Effector memory CD4-positive, alpha-beta T cell (primary cell): ENCODE data around the gene MYCN.
"Not testable (repeated sequence)": the region's sequence is repeated elsewhere in the genome, so short reads cannot be mapped to it uniquely, and the experiment has no call there.

Experiments used
- DNase-seq, 3 donors: peaks; one replicate each; pipeline ENCODE4 v3.0.0-alpha.2; 2020
- H3K27ac ChIP-seq: 2 replicates; pipeline ENCODE4 v1.7.0; 2013; ENCODE audit warnings: mild to moderate bottlenecking, low read length, moderate library complexity; ENCODE audit not compliant: insufficient read depth, poor library complexity, severe bottlenecking
- H3K27me3 ChIP-seq: replicated peaks from 2 replicates; pipeline ENCODE4 v1.7.0; 2013; ENCODE audit warnings: mild to moderate bottlenecking, low read length; ENCODE audit not compliant: insufficient read depth, control insufficient read depth, poor library complexity, severe bottlenecking
- H3K36me3 ChIP-seq: 2 replicates; pipeline ENCODE4 v1.7.0; 2013; ENCODE audit warnings: mild to moderate bottlenecking, low read length, moderate library complexity; ENCODE audit not compliant: control insufficient read depth, insufficient read depth
- H3K4me1 ChIP-seq: 2 replicates; pipeline ENCODE4 v1.7.0; 2013; ENCODE audit warnings: low read length, mild to moderate bottlenecking; ENCODE audit not compliant: control insufficient read depth, insufficient read depth, poor library complexity, severe bottlenecking
- H3K4me3 ChIP-seq: 2 replicates; pipeline ENCODE4 v1.7.0; 2013; ENCODE audit warnings: low read length, low read depth, mild to moderate bottlenecking; ENCODE audit not compliant: insufficient read depth, poor library complexity, severe bottlenecking
- H3K9me3 ChIP-seq: 2 replicates; pipeline ENCODE4 v1.7.0; 2013; ENCODE audit warnings: mild to moderate bottlenecking, low read length, moderate library complexity; ENCODE audit not compliant: control insufficient read depth

Gene MYCN

DNA sequence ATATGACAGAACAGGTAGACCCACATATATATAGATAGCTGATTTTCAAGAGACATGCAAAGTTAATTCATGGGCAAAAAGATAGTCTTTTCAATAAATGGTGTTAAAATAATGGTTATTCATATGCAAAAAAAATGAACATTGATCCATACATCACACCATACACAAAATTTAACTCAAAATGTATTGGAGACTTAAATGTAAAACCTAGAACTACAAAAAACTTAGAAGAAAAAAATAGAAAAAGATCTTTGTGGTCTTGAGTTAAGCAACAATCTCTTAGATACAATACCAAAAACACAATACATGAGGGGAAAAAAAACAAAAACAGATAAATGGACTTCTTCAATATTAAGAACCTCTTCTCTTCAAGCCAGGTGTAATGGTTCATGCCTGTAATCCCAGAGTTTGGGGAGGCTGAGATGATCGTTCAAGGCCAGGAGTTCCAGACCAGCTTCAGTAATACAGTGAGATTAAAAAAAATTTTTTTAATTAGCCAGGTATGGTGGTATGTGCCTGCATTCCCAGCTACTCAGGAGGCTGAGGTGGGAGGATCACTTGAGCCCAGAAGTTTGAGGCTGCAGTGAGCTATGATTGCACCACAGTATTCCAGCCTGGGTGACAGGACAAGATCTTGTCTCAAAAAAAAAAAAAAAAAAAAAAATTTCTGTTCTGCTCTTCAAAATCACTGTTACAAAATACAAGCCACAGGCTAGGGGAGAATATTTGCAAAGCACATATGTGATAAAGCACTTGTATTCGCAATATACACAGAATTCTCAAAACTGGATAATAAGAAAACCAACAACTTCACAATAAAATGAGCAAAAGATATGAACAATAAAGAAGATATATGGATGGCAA lies 32.7 kb upstream of the MYCN start:
- Histone ChIP-seq H3K4me3 (no peak overlapping the region), H3K9me3 (no peaks in the 10 kb centered on the region), H3K4me1 (no peaks in the 10 kb centered on the region), H3K27ac (no peak overlapping the region), H3K27me3 (no peaks in the 10 kb centered on the region), H3K36me3 (no peaks in the 10 kb centered on the region)
- no peak for DNase-seq

DNA sequence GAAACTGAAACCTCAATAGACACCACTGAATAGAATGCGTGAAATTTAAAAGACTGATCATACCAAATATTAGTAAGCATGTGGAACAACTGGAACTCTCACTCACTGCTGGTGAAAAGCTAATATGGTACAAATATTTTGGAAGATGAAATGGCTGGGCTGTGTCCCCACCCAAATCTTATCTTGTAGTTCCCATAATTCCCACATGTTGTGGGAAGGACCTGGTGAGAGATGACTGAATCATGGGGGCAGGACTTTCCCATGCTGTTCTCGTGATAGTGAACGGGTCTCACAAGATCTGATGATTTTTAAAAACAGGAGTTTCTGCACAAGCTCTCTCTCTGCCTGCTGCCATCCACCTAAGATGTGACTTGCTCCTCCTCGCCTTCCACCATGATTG lies 32.0 kb upstream of the MYCN start:
- H3K36me3 ChIP-seq = no peaks in the 10 kb centered on the region
- H3K27ac ChIP-seq = no peak overlapping the region
- DNase-seq = no peak
- no peaks in the 10 kb centered on the region for H3K27me3 ChIP-seq
- H3K4me1 ChIP-seq = no peaks in the 10 kb centered on the region
- no peak overlapping the region for H3K4me3 ChIP-seq
- H3K9me3 ChIP-seq = no peaks in the 10 kb centered on the region

DNA sequence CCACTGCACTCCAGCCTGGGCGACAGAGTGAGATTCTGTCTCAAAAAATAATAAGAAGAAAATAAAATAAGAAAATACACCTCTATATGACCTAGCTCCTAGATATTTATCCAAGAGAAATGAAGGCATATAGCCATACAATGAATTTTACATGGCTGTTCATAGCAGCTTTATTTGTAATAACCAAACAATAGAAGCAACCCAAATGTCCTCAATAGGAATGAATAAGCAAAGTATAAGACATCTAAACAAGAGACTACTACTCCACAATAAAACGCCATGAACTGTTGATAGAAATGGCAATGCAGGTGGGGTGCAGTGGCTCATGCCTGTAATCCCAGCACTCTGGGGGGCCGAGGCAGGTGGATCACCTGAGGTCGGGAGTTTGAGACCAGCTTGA lies 31.2 kb upstream of the MYCN start:
- no peak for DNase-seq
- Histone ChIP-seq H3K27ac (no peak overlapping the region), H3K27me3 (no peaks in the 10 kb centered on the region), H3K4me3 (no peak overlapping the region), H3K9me3 (no peaks in the 10 kb centered on the region), H3K36me3 (no peaks in the 10 kb centered on the region), H3K4me1 (no peaks in the 10 kb centered on the region)

GRCh38 chr2:15909736-15910135 lies 30.6 kb upstream of the MYCN start:
- Histone ChIP-seq H3K4me1 (no peaks in the 10 kb centered on the region), H3K36me3 (no peaks in the 10 kb centered on the region), H3K27me3 (no peaks in the 10 kb centered on the region), H3K27ac (no peak overlapping the region), H3K4me3 (no peak overlapping the region), H3K9me3 (no peaks in the 10 kb centered on the region)
- no peak for DNase-seq

GRCh38 chr2:15911270-15911669 lies 29.1 kb upstream of the MYCN start:
- not testable (repeated sequence) for H3K4me3 ChIP-seq, H3K27me3 ChIP-seq, H3K27ac ChIP-seq, H3K36me3 ChIP-seq, DNase-seq, H3K9me3 ChIP-seq, H3K4me1 ChIP-seq

GRCh38 chr2:15911686-15912085 lies 28.7 kb upstream of the MYCN start:
- no peak overlapping the region for H3K27ac ChIP-seq

DNA sequence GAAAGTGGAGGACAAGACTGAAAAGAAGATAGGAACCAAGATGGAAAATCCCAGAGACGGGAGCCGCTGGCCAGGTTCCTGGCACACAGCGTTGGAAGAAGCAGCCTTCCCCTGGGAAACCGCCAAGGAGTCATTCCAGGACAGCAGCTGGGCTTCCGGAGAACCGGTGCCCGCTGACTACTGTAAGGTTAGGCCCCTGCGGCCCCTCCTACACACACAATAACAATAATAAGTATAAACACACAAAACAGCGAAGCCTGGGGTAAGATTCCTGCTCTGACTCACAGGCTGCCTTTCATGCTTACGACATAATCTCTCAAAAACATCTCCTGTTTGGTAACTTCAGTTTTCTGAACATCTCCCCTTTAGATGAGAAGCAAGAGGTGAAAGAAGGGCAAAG lies 28.1 kb upstream of the MYCN start:
- Histone ChIP-seq H3K4me1 (no peaks in the 10 kb centered on the region), H3K36me3 (no peaks in the 10 kb centered on the region), H3K27ac (no peak overlapping the region), H3K4me3 (no peak overlapping the region), H3K9me3 (no peaks in the 10 kb centered on the region), H3K27me3 (no peaks in the 10 kb centered on the region)
- no peak for DNase-seq

More at GRCh38 chr2:15911686-15912085, 28.7 kb upstream of the MYCN start:
- Histone ChIP-seq H3K4me3 (no peak overlapping the region), H3K36me3 (no peaks in the 10 kb centered on the region), H3K4me1 (no peaks in the 10 kb centered on the region), H3K27me3 (no peaks in the 10 kb centered on the region), H3K9me3 (no peaks in the 10 kb centered on the region)
- DNase-seq = no peak

DNA sequence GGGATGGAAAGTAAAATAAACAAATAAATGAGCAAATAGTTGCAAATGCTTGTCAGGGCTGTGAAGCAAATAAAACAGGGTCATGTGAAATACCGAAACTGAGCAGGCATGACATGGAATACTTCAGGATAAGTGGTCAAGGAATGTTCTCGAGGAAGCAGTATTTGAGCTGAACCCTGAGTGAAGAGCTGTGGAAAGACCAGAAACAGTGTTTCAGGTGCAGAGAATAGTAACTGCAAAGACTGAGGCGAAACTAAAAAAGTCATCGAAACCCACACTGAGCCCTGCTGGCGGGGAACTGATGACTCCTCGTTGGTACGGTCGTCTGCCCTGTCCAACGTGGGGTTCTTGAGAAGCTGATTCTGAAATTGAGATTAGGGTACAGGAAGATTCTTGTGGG lies 27.2 kb upstream of the MYCN start:
- no peak overlapping the region for H3K27ac ChIP-seq
- no peaks in the 10 kb centered on the region for H3K9me3 ChIP-seq
- H3K27me3 ChIP-seq = no peaks in the 10 kb centered on the region
- no peak overlapping the region for H3K4me3 ChIP-seq
- no peak for DNase-seq
- H3K4me1 ChIP-seq = no peaks in the 10 kb centered on the region
- no peaks in the 10 kb centered on the region for H3K36me3 ChIP-seq

- no peaks in the 10 kb centered on the region for H3K4me1 ChIP-seq
- no peak overlapping the region for H3K4me3 ChIP-seq
- H3K9me3 ChIP-seq = no peaks in the 10 kb centered on the region
- no peaks in the 10 kb centered on the region for H3K36me3 ChIP-seq
- H3K27me3 ChIP-seq = no peaks in the 10 kb centered on the region
- DNase-seq = no peak
- no peak overlapping the region for H3K27ac ChIP-seq
These were observed 25.6 kb upstream of the MYCN start for GRCh38 chr2:15914596-15915385.

DNA sequence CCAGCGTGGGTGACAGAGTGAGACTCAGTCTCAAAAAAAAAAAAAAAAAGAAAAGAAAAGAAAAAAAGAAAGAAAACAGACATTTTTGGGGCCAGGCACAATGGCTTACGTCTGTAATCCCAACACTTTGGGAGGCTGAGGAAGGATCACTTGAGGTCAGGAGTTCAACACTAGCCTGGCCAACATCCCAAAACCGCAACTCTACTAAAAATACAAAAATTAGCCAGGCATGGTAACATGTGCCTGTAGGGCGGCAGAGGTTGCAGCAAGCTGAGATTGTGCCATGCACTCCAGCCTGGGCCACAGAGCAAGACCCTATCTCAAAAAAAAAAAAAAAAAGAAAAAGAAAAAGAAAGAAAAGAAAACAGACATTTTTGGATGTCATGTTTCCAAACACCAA lies 24.8 kb upstream of the MYCN start:
- DNase-seq, H3K27ac ChIP-seq, H3K4me1 ChIP-seq, H3K4me3 ChIP-seq, H3K9me3 ChIP-seq, H3K36me3 ChIP-seq, H3K27me3 ChIP-seq: not testable (repeated sequence)
